Measurements from ENCODE around the gene NOX5. TPM values are rescaled to one million over a fixed set of nuclear protein-coding genes. Genes with fewer than 3 reads are reported as not detected.

NOX5 gene
- total RNA-seq, 6 experiments from 2014 or later: 0.06 to 0.15 (median 0.11) TPM; not detected in 3

- DNase-seq (no peak), ATAC-seq (no peak)
- no peak overlapping the region for H3K4me3 ChIP-seq
- intact Hi-C loops (cut with DNase I): loop anchor here (10.0 kb wide), 2 partner anchors 185 to 225 kb away; no protein-coding TSS in a partner anchor
- H3K27me3 ChIP-seq: no peaks in the 10 kb centered on the region
- WGBS (ENCODE audit: insufficient coverage, low coverage, low lambda C conversion rate, missing lambda C conversion rate): 75% methylated on average over 4 of the region's 4 CpGs
- H3K9me3 ChIP-seq: no peaks in the 10 kb centered on the region
- H3K36me3 ChIP-seq: no peaks in the 10 kb centered on the region
- TF ChIP-seq POLR2A (IDR thresholded peaks at IDR 0.05) (no peak), CTCF (IDR thresholded peaks at IDR 0.05) (no peak)
- H3K4me1 ChIP-seq: no peaks in the 10 kb centered on the region
- no peak overlapping the region for H3K27ac ChIP-seq
Measured at GRCh38 chr15:69049976-69050375, 35.5 kb downstream of the NOX5 start.

GRCh38 chr15:69055251-69055650 lies 40.8 kb downstream of the NOX5 start:
- DNase-seq (no peak), ATAC-seq (no peak)
- Histone ChIP-seq H3K27me3 (no peaks in the 10 kb centered on the region), H3K9me3 (no peaks in the 10 kb centered on the region), H3K4me3 (no peak overlapping the region), H3K27ac (no peak overlapping the region), H3K4me1 (peaks cover 0 to 8% (median 2%) of the 10 kb centered on the region in 4 donors), H3K36me3 (no peaks in the 10 kb centered on the region)
- TF ChIP-seq CTCF (IDR thresholded peaks at IDR 0.05): no peak
- TF ChIP-seq POLR2A (IDR thresholded peaks at IDR 0.05): no peak
- intact Hi-C loops (cut with DNase I): loop anchor here (5.0 to 10.0 kb wide), 3 partner anchors 180 to 337 kb away; no protein-coding TSS in a partner anchor
- WGBS (ENCODE audit: insufficient coverage, low coverage, low lambda C conversion rate, missing lambda C conversion rate): 70% methylated on average over 10 of the region's 10 CpGs

- no peak overlapping the region for H3K27ac ChIP-seq
- intact Hi-C loops (cut with DNase I): loop anchor here (5.0 to 10.0 kb wide), 3 partner anchors 178 to 336 kb away; no protein-coding TSS in a partner anchor
- H3K9me3 ChIP-seq: no peaks in the 10 kb centered on the region
- no peaks in the 10 kb centered on the region for H3K27me3 ChIP-seq
- WGBS (ENCODE audit: insufficient coverage, low coverage, low lambda C conversion rate, missing lambda C conversion rate): no CpG with 5 or more reads among the region's 3 CpGs
- no peak for TF ChIP-seq CTCF (IDR thresholded peaks at IDR 0.05)
- no peak for TF ChIP-seq POLR2A (IDR thresholded peaks at IDR 0.05)
- H3K4me3 ChIP-seq: no peak overlapping the region
- no peak for ATAC-seq
- H3K36me3 ChIP-seq: no peaks in the 10 kb centered on the region
- no peak for DNase-seq
- peaks cover 0 to 9% (median 4%) of the 10 kb centered on the region in 4 donors for H3K4me1 ChIP-seq
Measured at GRCh38 chr15:69056365-69056764, 41.9 kb downstream of the NOX5 start.

GRCh38 chr15:69058830-69059556 lies 44.5 kb downstream of the NOX5 start:
- H3K27ac ChIP-seq: no peak overlapping the region
- peaks cover 0 to 9% (median 4%) of the 10 kb centered on the region in 4 donors for H3K4me1 ChIP-seq
- WGBS (ENCODE audit: insufficient coverage, low coverage, low lambda C conversion rate, missing lambda C conversion rate): 4% methylated on average over 15 of the region's 18 CpGs
- no peaks in the 10 kb centered on the region for H3K9me3 ChIP-seq
- ATAC-seq: peak; percentile 81 to 91 (median 86)
- H3K36me3 ChIP-seq: no peaks in the 10 kb centered on the region
- TF ChIP-seq POLR2A (IDR thresholded peaks at IDR 0.05) (no peak), CTCF (IDR thresholded peaks at IDR 0.05) (peak; percentile 82 to 95 (median 87))
- DNase-seq: peak; percentile 82 to 87 (median 86)
- H3K4me3 ChIP-seq: peak overlapping the region in 1 of 3 donors; percentile 5
- intact Hi-C loops (cut with DNase I): loop anchor here (5.0 to 10.0 kb wide), 3 partner anchors 176 to 333 kb away; no protein-coding TSS in a partner anchor
- H3K27me3 ChIP-seq: no peaks in the 10 kb centered on the region
